Liver (tissue), 9 donors: ENCODE data around the gene TMEM170A. TPM values are rescaled to one million over a fixed set of nuclear protein-coding genes. Genes with fewer than 3 reads are reported as not detected.

Experiments
- DNase-seq: peaks from one replicate; pipeline ENCODE4 v3.0.0-alpha.2; 2017; ENCODE audit warnings: low spot score
- H3K27ac ChIP-seq, 2 donors: one replicate each; pipeline ENCODE4 v1.7.0; 2013; ENCODE audit warnings: inconsistent platforms in 2 of 2, low read length in 2 of 2, control low read depth in 1 of 2, low read depth in 1 of 2, mild to moderate bottlenecking in 1 of 2
- H3K27me3 ChIP-seq, 4 donors: one replicate each; pipeline versions ENCODE4 v1.6.1 to v1.7.0; 2013; ENCODE audit warnings: low read length in 3 of 4, inconsistent platforms in 1 of 4, mild to moderate bottlenecking in 1 of 4, moderate library complexity in 1 of 4; ENCODE audit not compliant: control insufficient read depth in 4 of 4, insufficient read depth in 4 of 4
- H3K36me3 ChIP-seq, 4 donors: one replicate each; pipeline versions ENCODE4 v1.6.1 to v1.7.0; 2013; ENCODE audit warnings: low read length in 3 of 4, mild to moderate bottlenecking in 3 of 4, low read depth in 1 of 4, moderate library complexity in 1 of 4; ENCODE audit not compliant: control insufficient read depth in 4 of 4, insufficient read depth in 3 of 4
- H3K4me1 ChIP-seq, 4 donors: one replicate each; pipeline versions ENCODE4 v1.6.1 to v1.7.0; 2013; ENCODE audit warnings: low read length in 3 of 4, mild to moderate bottlenecking in 3 of 4, moderate library complexity in 1 of 4; ENCODE audit not compliant: control insufficient read depth in 4 of 4, insufficient read depth in 4 of 4
- H3K4me3 ChIP-seq, 3 donors: one replicate each; pipeline versions ENCODE4 v1.6.1 to v1.7.0; 2013; ENCODE audit warnings: low read length in 3 of 3, control low read depth in 1 of 3, low read depth in 1 of 3, mild to moderate bottlenecking in 1 of 3
- H3K9ac ChIP-seq, 2 donors: one replicate each; pipeline ENCODE4 v1.7.0; 2013; ENCODE audit warnings: low read length in 2 of 2, mild to moderate bottlenecking in 2 of 2, moderate library complexity in 2 of 2, control low read depth in 1 of 2, low read depth in 1 of 2
- H3K9me3 ChIP-seq, 4 donors: one replicate each; pipeline versions ENCODE4 v1.6.1 to v1.7.0; 2013; ENCODE audit warnings: low read length in 3 of 4; ENCODE audit not compliant: control insufficient read depth in 4 of 4
- ATF3 ChIP-seq: IDR thresholded peaks from 2 replicates; pipeline ENCODE4 v1.6.1; 2016; ENCODE audit warnings: antibody characterized with exemption
- CTCF ChIP-seq: fragments of 150-350 bp; IDR thresholded peaks from 2 replicates; pipeline ENCODE4 v1.5.1; 2017; ENCODE audit warnings: improper control_type of control experiment, low read depth, low read length; ENCODE audit not compliant: missing input control
- EGR1 ChIP-seq, 2 donors: IDR thresholded peaks; 2 replicates each; pipeline ENCODE4 v1.6.1; 2016 to 2018; ENCODE audit warnings: antibody characterized with exemption in 2 of 2, low read depth in 2 of 2
- FOXA1 ChIP-seq: IDR thresholded peaks from 2 replicates; pipeline ENCODE4 v1.6.1; 2016; ENCODE audit warnings: antibody characterized with exemption
- FOXA2 ChIP-seq: IDR thresholded peaks from 2 replicates; pipeline ENCODE4 v1.6.1; 2016; ENCODE audit warnings: antibody characterized with exemption
- GABPA ChIP-seq, 2 donors: IDR thresholded peaks in 1 of 2; conservative IDR thresholded peaks in 1 of 2; 2 replicates each; pipeline ENCODE4 v1.6.1; 2016; ENCODE audit warnings: antibody characterized with exemption in 2 of 2, mild to moderate bottlenecking in 1 of 2, moderate library complexity in 1 of 2
- HNF4G ChIP-seq: IDR thresholded peaks from 2 replicates; pipeline ENCODE4 v1.6.1; 2016; ENCODE audit warnings: antibody characterized with exemption
- JUND ChIP-seq, 2 donors: IDR thresholded peaks; 2 replicates each; pipeline ENCODE4 v1.6.1; 2016; ENCODE audit warnings: antibody characterized with exemption in 2 of 2
- NR2F2 ChIP-seq: IDR thresholded peaks from 2 replicates; pipeline ENCODE4 v1.6.1; 2016; ENCODE audit warnings: antibody characterized with exemption
- RAD21 ChIP-seq, 2 donors: IDR thresholded peaks; 2 replicates each; pipeline ENCODE4 v1.6.1; 2016; ENCODE audit warnings: antibody characterized with exemption in 2 of 2, mild to moderate bottlenecking in 2 of 2
- REST ChIP-seq: IDR thresholded peaks from 2 replicates; pipeline ENCODE4 v1.6.1; 2016; ENCODE audit warnings: antibody characterized with exemption, mild to moderate bottlenecking
- RXRA ChIP-seq, 2 donors: IDR thresholded peaks; 2 replicates each; pipeline ENCODE4 v1.6.1; 2017 to 2018; ENCODE audit warnings: antibody characterized with exemption in 2 of 2, mild to moderate bottlenecking in 1 of 2
- SP1 ChIP-seq: IDR thresholded peaks from 2 replicates; pipeline ENCODE4 v1.6.1; 2018; ENCODE audit warnings: antibody characterized with exemption, mild to moderate bottlenecking
- TAF1 ChIP-seq: conservative IDR thresholded peaks from 2 replicates; pipeline ENCODE4 v1.6.1; 2016; ENCODE audit warnings: antibody characterized with exemption, mild to moderate bottlenecking
- YY1 ChIP-seq: IDR thresholded peaks from 2 replicates; pipeline ENCODE4 v1.6.1; 2016; ENCODE audit warnings: antibody characterized with exemption, mild to moderate bottlenecking
- ZBTB33 ChIP-seq: IDR thresholded peaks from 2 replicates; pipeline ENCODE4 v1.6.1; 2016; ENCODE audit warnings: antibody characterized with exemption
- WGBS: extraction: QIAGEN DNeasy Blood & Tissue Kit; methylation state at CpG from one replicate; pipeline ENCODE4 v1.1.7; 2013; 5-methylcytosine and 5-hydroxymethylcytosine counted together
- polyA plus RNA-seq, 2 donors: library from polyadenylated mRNA; stranded (reverse) in 1 of 2; unstranded in 1 of 2; fragments of 200-250 nt in 1 of 2; fragments of >200 nt in 1 of 2; fragmentation: Nextera tagmentation in 1 of 2; extraction: Ambion mirVana in 1 of 2; gene quantifications; one replicate each; pipeline versions ENCODE4 v1.2.1 to v1.2.3, GENCODE V29; 2013 to 2015
- total RNA-seq, 2 donors: library from RNA; depleted of rRNA; stranded (reverse); fragments of >200 nt; gene quantifications; one replicate each; pipeline ENCODE4 v1.2.3, GENCODE V29; 2014
- donor health status: healthy.
- donor health status: healthy.
- donor health status: healthy.
- donor health status: healthy.
- donor health status: healthy.

Gene TMEM170A
- total and polyA plus RNA-seq, 4 donors: 5.8 to 25.4 (median 16.3) TPM

- WGBS: 74% methylated on average over 9 of the region's 9 CpGs
- H3K9me3 ChIP-seq: no peaks in the 10 kb centered on the region
- TF ChIP-seq CTCF (no peak), NR2F2 (no peak), GABPA (IDR thresholded peaks at IDR 0.05 in 1 of 2, conservative IDR thresholded peaks at IDR 0.05 in 1 of 2) (no peak), REST (no peak), EGR1 (IDR thresholded peaks at IDR 0.05; ENCODE audit: low read depth in 2 of 2) (no peak)
- H3K4me3 ChIP-seq: no peak overlapping the region
- no peaks in the 10 kb centered on the region for H3K36me3 ChIP-seq
- no peaks in the 10 kb centered on the region for H3K4me1 ChIP-seq
- no peak overlapping the region for H3K9ac ChIP-seq
- no peak overlapping the region for H3K27ac ChIP-seq
- no peak for DNase-seq
- H3K27me3 ChIP-seq: peaks cover 0 to 4% (median 1%) of the 10 kb centered on the region in 4 donors
Observed at GRCh38 chr16:75486014-75486675, 21.7 kb upstream of the TMEM170A start.

GRCh38 chr16:75485230-75486013, 20.9 kb upstream of the TMEM170A start:
- Histone ChIP-seq H3K4me1 (no peaks in the 10 kb centered on the region), H3K36me3 (no peaks in the 10 kb centered on the region), H3K9ac (no peak overlapping the region), H3K27ac (no peak overlapping the region), H3K9me3 (no peaks in the 10 kb centered on the region), H3K4me3 (no peak overlapping the region), H3K27me3 (peaks cover 0 to 4% (median 1%) of the 10 kb centered on the region in 4 donors)
- no peak for TF ChIP-seq YY1
- no peak for TF ChIP-seq RXRA (IDR thresholded peaks at IDR 0.05)
- no peak for TF ChIP-seq SP1
- no peak for TF ChIP-seq EGR1 (IDR thresholded peaks at IDR 0.05; ENCODE audit: low read depth in 2 of 2)
- no peak for TF ChIP-seq FOXA2
- TF ChIP-seq HNF4G: no peak
- no peak for TF ChIP-seq ZBTB33
- no peak for TF ChIP-seq CTCF
- TF ChIP-seq GABPA (IDR thresholded peaks at IDR 0.05 in 1 of 2, conservative IDR thresholded peaks at IDR 0.05 in 1 of 2): no peak
- no peak for TF ChIP-seq TAF1
- no peak for TF ChIP-seq REST
- no peak for TF ChIP-seq RAD21 (IDR thresholded peaks at IDR 0.05)
- TF ChIP-seq ATF3: no peak
- TF ChIP-seq NR2F2: no peak
- TF ChIP-seq JUND (IDR thresholded peaks at IDR 0.05): no peak
- no peak for TF ChIP-seq FOXA1
- DNase-seq: no peak
- 89% methylated on average over 7 of the region's 7 CpGs for WGBS
